HEK293T (cell line): Measurements from ENCODE around the gene LRIT1.

Experiments used
- BHLHE40 ChIP-seq: fragments of 450-650 bp; IDR thresholded peaks from 2 replicates; pipeline ENCODE4 v1.6.1; 2016; ENCODE audit warnings: mild to moderate bottlenecking, moderate library complexity, borderline replicate concordance
- CTBP1 ChIP-seq: fragments of 450-650 bp; IDR thresholded peaks from 2 replicates; pipeline ENCODE4 v1.6.1; 2016; ENCODE audit warnings: borderline replicate concordance
- ELF4 ChIP-seq: fragments of 450-650 bp; IDR thresholded peaks from 2 replicates; pipeline ENCODE4 v1.6.1; 2017; ENCODE audit warnings: antibody characterized with exemption
- HDGF ChIP-seq: fragments of 450-650 bp; IDR thresholded peaks from 2 replicates; pipeline ENCODE4 v1.6.1; 2017; ENCODE audit warnings: antibody characterized with exemption, borderline replicate concordance
- SP1 ChIP-seq: fragments of 450-650 bp; IDR thresholded peaks from 2 replicates; pipeline ENCODE4 v1.6.1; 2017
- SUZ12 ChIP-seq: fragments of 450-650 bp; IDR thresholded peaks from 2 replicates; pipeline ENCODE4 v1.6.1; 2016; ENCODE audit warnings: mild to moderate bottlenecking
- ZNF384 ChIP-seq: fragments of 450-650 bp; IDR thresholded peaks from 2 replicates; pipeline ENCODE4 v1.6.1; 2016
- TF ChIP-seq, protein P1 (sequence below): fragments of 450-650 bp; IDR thresholded peaks from 2 replicates; pipeline ENCODE4 v1.6.1; 2016

GRCh38 chr10:84200537-84201243, 40.7 kb downstream of the LRIT1 start:
- TF ChIP-seq, protein P1, sequence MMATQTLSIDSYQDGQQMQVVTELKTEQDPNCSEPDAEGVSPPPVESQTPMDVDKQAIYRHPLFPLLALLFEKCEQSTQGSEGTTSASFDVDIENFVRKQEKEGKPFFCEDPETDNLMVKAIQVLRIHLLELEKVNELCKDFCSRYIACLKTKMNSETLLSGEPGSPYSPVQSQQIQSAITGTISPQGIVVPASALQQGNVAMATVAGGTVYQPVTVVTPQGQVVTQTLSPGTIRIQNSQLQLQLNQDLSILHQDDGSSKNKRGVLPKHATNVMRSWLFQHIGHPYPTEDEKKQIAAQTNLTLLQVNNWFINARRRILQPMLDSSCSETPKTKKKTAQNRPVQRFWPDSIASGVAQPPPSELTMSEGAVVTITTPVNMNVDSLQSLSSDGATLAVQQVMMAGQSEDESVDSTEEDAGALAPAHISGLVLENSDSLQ = no peak
- TF ChIP-seq ZNF384 (no peak), SP1 (no peak), HDGF (no peak), SUZ12 (no peak), CTBP1 (no peak), ELF4 (no peak), BHLHE40 (no peak)
